ENCODE measurements around the gene SLC16A12.
"Not testable (repeated sequence)": the region's sequence is repeated elsewhere in the genome, so short reads cannot be mapped to it uniquely, and the experiment has no call there.

The SLC16A12 gene

DNA sequence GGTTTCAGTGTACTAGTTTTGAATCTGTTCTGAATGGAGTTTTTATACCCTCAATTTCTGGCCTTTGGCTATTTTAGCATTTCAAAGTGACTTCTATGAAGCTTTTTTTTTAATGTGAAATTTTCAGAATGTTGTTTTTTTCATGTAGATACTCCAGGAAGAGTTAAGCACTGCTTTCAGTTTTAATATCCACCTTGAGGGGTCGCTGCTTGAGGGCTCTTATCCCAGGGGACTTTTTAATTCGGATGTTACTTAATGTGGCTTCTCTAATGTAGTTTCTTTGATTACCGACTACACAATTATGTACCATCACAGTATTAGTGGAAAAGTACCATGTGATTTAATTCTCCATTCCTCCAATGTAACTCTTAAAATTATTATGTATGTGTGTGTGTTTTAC lies 115.8 kb downstream of the SLC16A12 start:
- no peak for DNase-seq (ENCODE audit: low read depth in 2 of 2)

DNA sequence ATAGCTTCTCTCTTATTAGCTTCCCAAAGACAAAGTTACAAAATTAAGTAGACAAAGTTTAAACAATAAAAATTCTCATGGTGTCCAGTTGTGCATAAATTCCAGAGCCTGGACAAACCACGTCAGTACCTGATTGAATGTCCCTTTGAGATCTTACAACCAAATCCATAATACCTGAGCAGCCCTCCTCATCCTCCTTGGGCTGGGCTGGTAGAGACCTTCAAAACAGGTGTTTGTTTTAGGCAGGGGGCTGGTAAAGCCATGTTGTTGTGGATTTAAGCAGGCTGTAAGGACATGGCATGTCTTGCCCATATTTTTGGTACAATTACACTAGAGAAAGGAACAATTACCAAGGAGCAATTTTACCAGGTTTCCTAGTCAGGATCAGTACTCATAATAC lies 118.9 kb downstream of the SLC16A12 start:
- DNase-seq (ENCODE audit: low read depth in 2 of 2): no peak

DNA sequence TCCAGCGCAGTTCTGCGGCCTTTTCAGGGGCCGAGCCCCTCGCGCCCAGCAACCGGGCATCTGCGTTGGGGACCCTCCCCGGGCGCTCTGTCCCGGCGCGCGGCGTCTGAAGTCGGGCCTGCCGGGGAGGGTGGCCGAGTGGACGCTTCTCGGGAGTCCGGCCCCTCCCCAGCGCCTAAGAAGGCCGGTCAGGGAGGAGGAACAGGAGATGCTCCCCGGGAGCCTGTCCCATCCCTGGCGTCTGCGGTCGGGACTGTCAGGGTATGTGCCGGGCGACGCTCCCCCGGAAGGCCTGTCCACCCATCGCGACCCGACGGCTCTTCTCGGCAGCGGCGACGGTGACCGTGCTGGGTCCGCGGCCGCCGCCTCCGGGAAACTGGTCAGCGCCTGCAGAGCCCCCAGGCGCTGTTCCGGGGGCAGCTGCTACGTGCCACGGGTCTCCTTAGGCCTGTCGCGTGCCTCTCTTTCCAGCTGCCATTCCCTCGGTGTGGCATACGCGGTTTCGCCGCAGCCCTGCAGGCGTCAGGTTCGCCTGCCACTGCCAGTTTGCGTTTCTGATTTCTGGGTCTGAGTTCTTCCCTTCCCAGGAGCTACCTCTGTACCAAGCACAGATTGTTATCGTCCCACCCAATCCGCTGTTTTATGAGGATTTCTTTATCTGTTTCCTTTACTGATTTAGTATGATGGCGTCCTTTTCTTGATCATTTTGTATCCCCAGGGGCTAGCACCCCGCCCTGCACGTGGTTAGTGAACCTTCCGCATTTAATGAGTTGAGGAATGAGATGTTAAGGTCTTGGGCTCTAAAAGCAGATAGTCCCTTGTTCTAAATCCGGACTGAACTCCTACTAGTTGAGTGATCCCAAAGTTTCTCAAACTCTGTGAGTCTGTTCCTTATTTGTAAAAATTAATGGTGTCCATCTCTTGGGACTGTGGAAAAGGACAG lies 120.2 kb downstream of the SLC16A12 start:
- no peak for DNase-seq (ENCODE audit: low read depth in 2 of 2)

DNA sequence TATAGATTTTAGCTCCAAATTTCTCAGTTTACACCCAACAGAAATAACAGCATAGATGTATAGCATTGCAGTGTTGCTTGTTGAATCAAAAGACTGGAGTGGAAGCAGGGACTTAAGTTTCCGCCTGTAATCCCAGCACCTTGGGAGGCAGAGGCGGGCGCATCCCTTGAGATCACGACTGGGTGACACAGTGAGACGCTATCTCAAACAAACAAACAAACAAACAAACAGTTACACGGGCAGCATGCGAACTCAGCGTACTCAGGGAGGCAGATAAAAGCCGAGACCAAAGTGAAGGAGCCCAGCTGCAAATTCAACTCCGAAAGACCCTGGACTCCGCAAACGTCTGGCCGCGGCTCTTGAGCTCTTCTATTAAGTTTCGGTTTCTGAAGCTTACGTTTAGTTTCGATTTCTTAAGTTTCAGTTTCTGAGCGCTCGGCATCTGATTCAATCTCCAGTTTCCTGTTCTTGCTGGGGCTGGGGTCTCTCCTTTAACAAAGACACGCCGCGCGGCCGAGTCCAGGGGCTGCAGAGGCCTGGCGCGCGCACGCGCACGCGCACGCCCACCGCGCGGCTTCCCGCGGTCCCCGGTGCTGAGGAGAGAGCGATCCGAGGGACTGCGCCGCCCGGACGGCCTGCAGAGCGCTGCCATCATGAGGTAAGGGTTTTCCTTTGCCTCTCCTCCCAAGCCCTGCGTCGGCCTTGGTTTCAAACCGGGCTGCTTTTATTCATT lies 121.1 kb downstream of the SLC16A12 start, which contains the start of gene IFIT5:
TSS of gene IFIT5 (plus strand) at position 423 of the 733 bp plus-strand sequence. CDS start at position 654, 231 bp downstream.
- DNase-seq (ENCODE audit: low read depth in 2 of 2): peak; percentile 41 to 42

DNA sequence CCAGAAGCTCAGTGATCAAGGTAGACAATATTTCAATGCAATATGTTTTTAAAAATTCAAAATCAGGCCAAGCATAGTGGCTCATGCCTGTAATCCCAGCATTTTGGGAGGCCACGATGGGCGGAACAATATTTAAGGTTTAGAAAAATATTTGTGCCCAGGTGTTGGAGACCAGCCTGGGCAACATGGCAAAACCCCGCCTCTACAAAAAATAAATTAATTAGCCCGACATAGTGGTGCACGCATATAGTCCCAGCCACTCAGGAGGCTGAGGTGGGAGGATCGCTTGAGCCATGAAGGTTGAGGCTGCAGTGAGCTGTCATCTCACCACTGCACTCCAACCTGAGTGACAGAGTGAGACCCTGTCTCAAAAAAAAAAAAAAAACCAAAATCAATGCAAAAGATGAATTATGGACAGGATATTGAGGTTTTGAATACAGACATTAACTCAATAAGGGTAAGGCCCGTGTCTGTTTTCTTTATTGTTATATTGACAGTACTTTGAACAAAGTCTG lies 121.9 kb downstream of the SLC16A12 start:
- no peak for DNase-seq (ENCODE audit: low read depth in 2 of 2)

DNA sequence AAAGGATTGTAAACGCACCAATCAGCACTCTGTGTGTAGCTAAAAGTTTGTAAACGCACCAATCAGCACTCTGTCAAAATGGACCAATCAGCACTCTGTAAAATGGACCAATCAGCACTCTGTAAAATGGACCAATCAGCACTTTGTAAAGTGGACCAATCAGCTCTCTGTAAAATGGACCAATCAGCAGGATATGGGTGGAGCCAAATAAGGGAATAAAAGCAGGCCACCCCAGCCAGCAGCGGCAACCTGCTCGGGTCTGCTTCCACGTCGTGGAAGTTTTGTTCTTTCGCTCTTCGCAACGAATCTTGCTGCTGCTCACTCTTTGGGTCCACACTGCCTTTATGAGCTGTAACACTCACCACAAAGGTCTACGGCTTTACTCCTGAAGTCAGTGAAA lies 123.1 kb downstream of the SLC16A12 start:
- DNase-seq (ENCODE audit: low read depth in 2 of 2): not testable (repeated sequence)

DNA sequence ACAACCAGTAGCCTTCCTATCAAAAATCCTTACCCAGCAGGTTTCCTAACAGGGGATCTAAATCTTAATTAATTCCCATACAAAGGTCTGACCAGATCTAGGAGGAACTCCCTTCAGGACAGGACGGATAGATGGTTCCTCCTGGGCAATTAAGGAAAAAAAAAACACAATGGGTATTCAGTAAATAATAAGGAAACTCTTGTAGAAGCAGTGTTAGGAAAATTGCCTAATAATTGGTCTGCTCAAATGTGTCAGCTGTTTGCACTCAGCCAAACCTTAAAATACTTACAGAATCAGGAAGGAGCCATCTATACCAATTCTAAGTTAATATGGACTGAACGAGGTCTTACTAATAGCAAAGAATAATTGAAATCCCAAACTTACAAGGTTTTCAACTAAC lies 124.3 kb downstream of the SLC16A12 start:
- not testable (repeated sequence) for DNase-seq (ENCODE audit: low read depth in 2 of 2)

DNA sequence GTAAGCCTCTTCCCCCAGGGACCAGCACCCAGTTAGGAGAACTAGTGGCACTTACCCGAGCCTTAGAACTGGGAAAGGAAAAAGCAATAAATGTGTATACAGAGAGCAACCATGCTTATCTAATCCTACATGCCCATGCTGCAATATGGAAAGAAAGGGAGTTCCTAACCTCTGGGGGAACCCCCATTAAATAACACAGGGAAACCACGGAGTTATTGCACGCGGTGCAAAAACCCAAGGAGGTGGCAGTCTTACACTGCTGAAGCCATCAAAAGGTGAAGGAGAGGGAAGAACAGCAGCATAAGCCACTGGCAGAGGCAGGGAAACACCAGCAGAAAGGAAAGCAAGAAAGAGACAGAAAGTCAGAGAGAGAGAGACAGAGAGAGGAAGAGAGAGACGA lies 124.8 kb downstream of the SLC16A12 start:
- DNase-seq (ENCODE audit: low read depth in 2 of 2): not testable (repeated sequence)

DNA sequence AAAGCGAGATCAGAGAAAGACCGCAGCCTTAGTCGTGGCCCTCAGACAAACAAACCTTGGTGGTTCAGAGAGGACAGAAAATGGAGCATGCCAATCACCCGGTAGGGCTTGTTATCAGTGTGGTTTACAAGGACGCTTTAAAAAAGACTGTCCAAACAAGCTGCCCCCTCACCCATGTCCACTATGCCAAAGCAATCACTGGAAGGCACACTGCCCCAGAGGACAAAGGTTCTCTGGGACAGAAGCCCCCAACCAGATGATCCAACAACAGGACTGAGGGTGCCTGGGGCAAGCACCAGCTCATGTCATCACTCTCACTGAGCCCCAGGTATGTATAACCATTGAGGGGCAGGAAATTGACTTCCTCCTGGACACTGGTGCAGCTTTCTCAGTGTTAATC lies 126.1 kb downstream of the SLC16A12 start:
- not testable (repeated sequence) for DNase-seq (ENCODE audit: low read depth in 2 of 2)

DNA sequence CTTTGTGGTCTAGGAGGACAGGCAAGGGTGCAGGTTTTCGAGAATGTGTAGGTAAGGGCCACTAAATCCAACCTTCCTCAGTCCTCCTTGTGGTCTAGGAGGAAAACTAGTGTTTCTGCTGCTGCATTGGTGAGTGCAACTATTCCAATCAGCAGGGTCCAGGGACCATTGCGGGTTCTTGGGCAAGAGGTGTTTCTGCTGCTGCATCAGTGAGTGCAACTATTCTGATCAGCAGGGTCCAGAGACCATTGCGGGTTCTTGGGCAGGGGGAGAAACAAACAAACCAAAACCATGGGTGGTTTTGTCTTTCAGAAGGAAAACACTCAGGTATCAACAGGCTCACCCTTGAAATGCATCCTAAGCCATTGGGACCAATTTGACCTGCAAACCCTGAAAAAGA lies 127.6 kb downstream of the SLC16A12 start:
- not testable (repeated sequence) for DNase-seq (ENCODE audit: low read depth in 2 of 2)

DNA sequence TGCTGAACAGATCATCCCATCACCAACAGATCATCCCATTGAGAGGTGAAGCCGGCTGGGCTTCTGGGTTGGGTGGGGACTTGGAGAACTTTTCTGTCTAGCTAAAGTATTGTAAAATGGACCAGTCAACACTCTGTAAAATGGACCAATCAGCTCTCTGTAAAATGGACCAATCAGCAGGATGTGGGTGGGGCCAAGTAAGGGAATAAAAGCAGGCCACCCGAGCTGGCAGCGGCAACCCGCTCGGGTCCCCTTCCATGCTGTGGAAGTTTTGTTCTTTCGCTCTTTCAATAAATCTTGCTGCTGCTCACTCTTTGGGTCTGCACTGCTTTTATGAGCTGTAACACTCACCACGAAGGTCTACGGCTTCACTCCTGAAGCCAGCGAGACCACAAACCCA lies 129.2 kb downstream of the SLC16A12 start:
- not testable (repeated sequence) for DNase-seq (ENCODE audit: low read depth in 2 of 2)

DNA sequence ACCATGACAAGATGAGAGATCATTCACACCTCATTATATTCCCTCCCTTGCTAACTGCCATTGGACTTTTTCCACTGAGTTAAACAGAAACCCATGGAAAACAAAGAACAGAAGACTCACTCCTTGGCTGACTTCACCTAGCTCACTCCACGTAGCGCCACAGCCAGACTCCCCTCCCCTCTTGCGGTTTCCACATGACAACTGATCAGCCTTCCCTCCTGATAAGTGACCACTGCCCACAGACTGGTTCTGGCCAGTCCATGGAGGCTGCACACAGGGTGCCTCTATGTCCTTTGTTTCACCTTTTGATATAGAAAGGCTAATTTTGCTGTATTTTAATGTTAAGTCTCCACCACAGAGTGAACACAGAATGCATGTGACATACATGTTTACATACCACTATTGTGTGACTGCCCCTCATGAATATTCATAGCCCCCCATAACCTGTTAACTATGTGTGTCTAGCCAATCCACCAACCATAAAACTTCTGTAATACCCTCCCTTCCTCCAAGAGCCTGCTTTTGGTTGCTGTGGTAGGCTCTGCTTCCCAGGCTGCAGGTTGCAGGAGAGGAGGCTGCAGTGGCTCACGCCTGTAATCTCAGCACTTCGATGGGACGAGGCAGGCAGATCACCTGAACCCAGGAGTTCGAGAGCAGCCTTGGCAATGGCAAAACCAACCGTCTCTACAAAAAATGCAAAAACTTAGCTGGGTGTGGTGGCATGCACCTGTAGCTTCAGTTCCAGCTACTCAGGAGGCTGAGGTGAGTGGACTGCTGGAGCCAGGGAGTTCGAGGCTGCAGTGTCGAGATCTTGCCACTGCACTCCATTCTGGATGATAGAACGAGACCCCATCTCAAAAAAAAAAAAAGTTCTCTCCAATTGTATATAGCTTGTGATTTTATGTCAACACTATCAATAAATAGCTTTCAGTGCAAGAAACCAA lies 131.0 kb downstream of the SLC16A12 start:
- DNase-seq (ENCODE audit: low read depth in 2 of 2): no peak

DNA sequence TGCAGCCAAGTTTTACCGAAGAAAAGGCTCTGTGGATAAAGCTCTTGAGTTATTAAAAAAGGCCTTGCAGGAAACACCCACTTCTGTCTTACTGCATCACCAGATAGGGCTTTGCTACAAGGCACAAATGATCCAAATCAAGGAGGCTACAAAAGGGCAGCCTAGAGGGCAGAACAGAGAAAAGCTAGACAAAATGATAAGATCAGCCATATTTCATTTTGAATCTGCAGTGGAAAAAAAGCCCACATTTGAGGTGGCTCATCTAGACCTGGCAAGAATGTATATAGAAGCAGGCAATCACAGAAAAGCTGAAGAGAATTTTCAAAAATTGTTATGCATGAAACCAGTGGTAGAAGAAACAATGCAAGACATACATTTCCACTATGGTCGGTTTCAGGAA lies 132.4 kb downstream of the SLC16A12 start:
- DNase-seq (ENCODE audit: low read depth in 2 of 2): no peak

DNA sequence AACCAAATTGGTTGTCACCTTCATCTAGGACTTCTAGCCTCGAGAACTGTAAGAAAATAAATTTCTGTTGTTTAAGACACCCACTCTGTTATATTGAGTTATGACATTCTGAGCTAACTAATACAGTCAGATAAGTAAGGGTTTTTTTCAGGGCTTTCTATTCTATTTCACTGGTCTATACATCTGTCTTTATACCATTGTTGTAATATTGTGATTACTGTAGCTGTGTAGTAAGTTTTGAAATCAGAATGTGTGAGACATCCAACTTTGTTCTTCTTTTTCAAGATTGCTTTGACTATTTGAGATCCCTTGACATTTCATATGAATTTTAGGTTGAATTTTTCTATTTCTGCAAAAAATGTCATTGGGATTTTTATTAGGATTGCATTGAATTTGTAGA lies 135.4 kb downstream of the SLC16A12 start:
- DNase-seq (ENCODE audit: low read depth in 2 of 2): no peak

DNA sequence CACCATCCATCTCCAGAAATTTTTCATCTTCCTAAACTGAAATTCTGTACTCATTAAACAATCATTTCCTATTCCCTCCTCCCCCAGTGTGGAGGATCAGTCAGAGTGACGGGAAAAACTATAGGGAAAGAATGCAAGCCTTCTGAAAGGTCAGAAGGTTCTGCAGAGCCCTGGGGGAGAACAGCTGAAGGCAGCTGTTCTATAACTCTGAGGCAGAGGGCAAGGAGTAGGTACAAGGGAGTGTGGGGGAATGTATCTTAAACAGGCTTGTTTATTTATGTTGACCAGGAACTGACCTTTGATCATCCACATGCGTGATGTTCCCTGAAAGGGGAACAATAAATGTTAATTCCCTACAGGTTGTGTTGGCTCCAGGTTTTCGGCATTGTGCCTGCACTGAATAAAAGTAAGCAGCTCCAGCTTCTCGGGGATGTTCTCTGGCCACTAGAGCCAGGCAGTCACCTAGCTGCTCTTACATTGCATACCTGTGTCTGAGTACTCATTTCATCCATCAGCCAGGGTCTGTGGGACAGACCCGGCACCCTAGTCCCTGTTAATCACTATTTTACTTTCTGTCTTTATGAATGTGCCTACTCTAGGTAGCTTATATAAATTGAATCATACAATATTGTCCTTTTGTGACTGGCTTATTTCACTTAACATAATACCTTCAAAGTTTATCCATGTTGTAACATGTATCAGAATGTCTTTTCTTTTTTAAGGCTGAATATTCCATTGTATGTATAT lies 137.2 kb downstream of the SLC16A12 start:
- DNase-seq (ENCODE audit: low read depth in 2 of 2): no peak

DNA sequence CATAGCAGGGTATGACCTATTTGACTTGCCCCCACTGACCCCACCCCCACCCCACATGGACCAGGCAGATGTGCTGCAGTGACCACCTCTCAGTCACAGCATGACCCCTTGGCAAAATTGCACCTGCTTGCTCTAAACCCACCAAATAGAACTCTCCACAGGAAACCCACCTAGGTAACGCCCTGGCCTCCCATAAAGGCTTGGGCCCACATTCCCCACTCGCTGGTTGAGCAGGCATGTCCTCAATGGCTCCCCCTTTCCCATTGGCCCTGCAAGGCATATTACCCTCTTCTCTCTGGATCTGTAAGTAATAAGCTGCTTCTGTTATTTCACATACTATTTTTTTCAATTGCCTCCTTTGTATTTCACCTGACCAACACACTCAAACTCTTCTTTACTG lies 140.3 kb downstream of the SLC16A12 start:
- DNase-seq (ENCODE audit: low read depth in 2 of 2): no peak

DNA sequence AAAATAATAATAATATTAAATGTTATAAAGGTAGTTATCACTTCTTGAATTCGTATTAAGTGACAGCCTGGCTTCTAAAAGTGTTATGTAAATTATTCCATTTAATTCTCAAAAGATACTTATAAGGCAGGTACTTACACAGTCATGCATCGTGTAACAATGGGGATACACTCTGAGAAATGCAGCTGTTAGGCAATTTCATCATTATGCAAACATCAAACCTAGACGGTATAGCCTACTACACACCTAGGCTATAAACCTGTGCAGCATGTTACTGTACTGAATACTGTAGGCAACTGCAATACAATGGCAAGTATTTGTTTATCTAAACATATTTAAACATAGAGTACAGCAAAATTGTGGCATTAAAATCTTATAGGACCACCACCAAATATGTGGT lies 141.5 kb downstream of the SLC16A12 start:
- no peak for DNase-seq (ENCODE audit: low read depth in 2 of 2)

DNA sequence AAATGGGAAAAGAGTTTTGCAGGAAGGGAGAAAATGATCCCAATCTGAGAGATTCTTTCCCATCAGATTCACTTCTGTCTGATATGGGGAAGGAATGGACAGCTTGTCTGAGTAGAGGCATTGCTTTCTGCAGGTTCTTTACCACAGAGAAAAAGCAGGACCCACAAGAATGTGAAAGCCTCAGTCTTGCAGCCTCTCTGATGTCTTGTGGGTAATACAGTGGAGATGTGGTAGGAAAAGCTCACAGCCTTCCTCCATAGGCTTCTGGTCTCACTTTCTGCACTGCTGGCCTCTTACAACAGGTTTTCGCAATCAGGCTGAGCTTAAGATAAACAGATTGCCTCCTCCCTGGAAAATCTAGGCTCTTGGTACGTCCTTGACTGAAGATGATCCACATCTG lies 142.4 kb downstream of the SLC16A12 start:
- peak; percentile 77 to 79 for DNase-seq (ENCODE audit: low read depth in 2 of 2)

DNA sequence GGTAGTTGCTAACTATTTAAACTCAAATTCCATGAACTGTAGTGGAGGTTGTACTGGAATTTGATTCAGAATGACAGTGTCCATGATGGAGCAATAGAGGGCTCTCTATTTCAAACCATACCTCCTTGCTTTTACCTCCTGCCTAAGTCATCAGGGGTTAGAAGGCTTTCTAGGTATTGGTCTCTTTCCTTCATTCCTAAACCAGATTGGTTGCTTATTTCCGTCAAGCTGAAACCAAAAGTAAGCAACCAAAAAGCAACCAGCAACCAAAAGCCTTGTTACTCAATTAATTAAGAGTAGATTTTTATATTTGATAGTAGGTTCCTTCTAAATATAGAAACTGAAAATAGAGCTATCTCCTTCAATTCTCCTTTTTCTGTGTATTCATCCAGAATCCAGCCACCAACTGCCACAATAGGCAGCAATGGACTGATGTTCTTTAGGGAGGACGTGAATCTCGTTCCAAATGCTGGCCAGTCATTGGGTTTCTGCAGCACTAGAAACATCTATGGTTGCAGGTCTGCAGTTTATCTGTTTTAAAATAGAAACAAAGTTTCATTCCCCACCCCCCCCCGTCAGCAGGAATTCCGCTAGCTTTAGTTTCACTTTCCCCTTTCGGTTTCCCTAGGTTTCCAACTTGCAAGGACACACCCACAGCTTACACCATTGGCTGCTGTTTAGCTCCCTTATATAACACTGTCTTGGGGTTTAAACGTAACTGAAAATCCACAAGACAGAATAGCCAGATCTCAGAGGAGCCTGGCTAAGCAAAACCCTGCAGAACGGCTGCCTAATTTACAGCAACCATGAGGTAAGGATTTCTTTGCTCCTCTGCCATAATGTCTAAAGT lies 143.3 kb downstream of the SLC16A12 start, which contains the start of gene IFIT1:
TSS of gene IFIT1 (plus strand) at position 717 of the 850 bp plus-strand sequence. CDS start at position 807, 90 bp downstream.
- peak; percentile 73 to 76 for DNase-seq (ENCODE audit: low read depth in 2 of 2)

DNA sequence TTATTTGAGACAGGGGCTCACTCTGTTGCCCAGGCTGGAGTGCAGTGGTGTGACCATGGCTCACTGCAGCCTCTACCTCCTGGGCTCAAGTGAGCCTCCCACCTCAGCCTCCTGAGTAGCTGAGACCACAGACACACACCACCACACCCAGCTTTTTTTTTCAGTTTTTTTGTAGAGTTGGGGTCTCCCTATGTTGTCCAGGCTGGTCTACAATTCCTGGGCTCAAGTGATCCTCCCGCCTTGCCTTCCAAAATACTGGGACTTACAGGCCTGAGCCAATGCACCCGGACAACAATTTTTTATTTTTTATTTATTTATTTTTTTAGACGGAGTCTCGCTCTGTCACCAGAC lies 144.2 kb downstream of the SLC16A12 start:
- not testable (repeated sequence) for DNase-seq (ENCODE audit: low read depth in 2 of 2)

Measured in fibroblast of skin of left quadriceps (primary cell).